Natural killer cell (primary cell): ENCODE data around the gene DNAL4. TPM values are rescaled to one million over a fixed set of nuclear protein-coding genes. Genes with fewer than 3 reads are reported as not detected.

Source experiments
- ATAC-seq, 3 donors: fragments of 150-1000 bp in 2 of 3; fragments of 200-7000 bp in 1 of 3; cut with Tn5 transposase; 1 replicate in 1 of 3; 2 replicates in 2 of 3; pipeline ENCODE4 v1.10.0; 2021; ENCODE audit warnings: mild to moderate bottlenecking in 2 of 3, moderate library complexity in 2 of 3
- DNase-seq, 2 donors: peaks; one replicate each; pipeline versions ENCODE4 v3.0.0 to v3.0.0-alpha.2; 2013 to 2021; ENCODE audit warnings: mixed read lengths in 1 of 2
- H3K27ac ChIP-seq: one replicate; pipeline ENCODE4 v1.5.1; 2013; ENCODE audit warnings: mild to moderate bottlenecking, low read length
- H3K27me3 ChIP-seq: one replicate; pipeline ENCODE4 v1.6.1; 2013; ENCODE audit warnings: low read length; ENCODE audit not compliant: control insufficient read depth, insufficient read depth
- H3K36me3 ChIP-seq: one replicate; pipeline ENCODE4 v1.6.1; 2013; ENCODE audit warnings: low read length; ENCODE audit not compliant: control insufficient read depth, insufficient read depth
- H3K4me1 ChIP-seq: one replicate; pipeline ENCODE4 v1.6.1; 2013; ENCODE audit warnings: low read length; ENCODE audit not compliant: control insufficient read depth, insufficient read depth
- H3K4me3 ChIP-seq: one replicate; pipeline ENCODE4 v1.5.1; 2013; ENCODE audit warnings: low read length
- H3K9me3 ChIP-seq: one replicate; pipeline ENCODE4 v1.6.1; 2013; ENCODE audit warnings: low read length; ENCODE audit not compliant: control insufficient read depth, insufficient read depth
- H3K27ac Mint-ChIP-seq, 2 donors: one replicate each; pipeline ENCODE4 v1.8.0; 2022; ENCODE audit warnings: mild to moderate bottlenecking in 2 of 2, mixed read lengths in 2 of 2, moderate library complexity in 1 of 2
- H3K27me3 Mint-ChIP-seq, 2 donors: one replicate each; pipeline ENCODE4 v1.8.0; 2022; ENCODE audit warnings: low read depth in 2 of 2, mixed read lengths in 2 of 2
- H3K36me3 Mint-ChIP-seq: one replicate; pipeline ENCODE4 v1.8.0; 2022; ENCODE audit warnings: mixed read lengths
- H3K4me1 Mint-ChIP-seq, 2 donors: one replicate each; pipeline ENCODE4 v1.8.0; 2022; ENCODE audit warnings: mixed read lengths in 2 of 2
- H3K4me3 Mint-ChIP-seq: one replicate; pipeline ENCODE4 v1.8.0; 2022; ENCODE audit warnings: mild to moderate bottlenecking, moderate library complexity, mixed read lengths
- H3K9me3 Mint-ChIP-seq, 2 donors: one replicate each; pipeline ENCODE4 v1.8.0; 2022; ENCODE audit warnings: mixed read lengths in 2 of 2
- WGBS: methylation state at CpG from one replicate; pipeline ENCODE4 v1.1.7; 2013; ENCODE audit warnings: missing lambda C conversion rate; ENCODE audit not compliant: insufficient coverage; 5-methylcytosine and 5-hydroxymethylcytosine counted together
- intact Hi-C: fragments of 100-400 bp; cut with micrococcal nuclease; formaldehyde crosslinking; loops from one replicate; pipeline ENCODE4 v1.14.2; 2022
- total RNA-seq, 4 donors: library from RNA; stranded (reverse); fragments of 120-200 nt in 1 of 4; gene quantifications; one replicate each; pipeline versions ENCODE4 v1.2.3 to v1.2.4, GENCODE V29; 2013 to 2022
- TF ChIP-seq, protein P1 (sequence below): fragments of 200-600 bp; IDR thresholded peaks from one replicate; pipeline ENCODE4 v1.8.0; 2022; ENCODE audit warnings: antibody characterized with exemption

Gene DNAL4
- total RNA-seq, 3 donors from 2014 or later (not counting 1 experiment from before 2014, with no cell fraction given) = 5.4 to 9.8 (median 6.2) TPM

DNA sequence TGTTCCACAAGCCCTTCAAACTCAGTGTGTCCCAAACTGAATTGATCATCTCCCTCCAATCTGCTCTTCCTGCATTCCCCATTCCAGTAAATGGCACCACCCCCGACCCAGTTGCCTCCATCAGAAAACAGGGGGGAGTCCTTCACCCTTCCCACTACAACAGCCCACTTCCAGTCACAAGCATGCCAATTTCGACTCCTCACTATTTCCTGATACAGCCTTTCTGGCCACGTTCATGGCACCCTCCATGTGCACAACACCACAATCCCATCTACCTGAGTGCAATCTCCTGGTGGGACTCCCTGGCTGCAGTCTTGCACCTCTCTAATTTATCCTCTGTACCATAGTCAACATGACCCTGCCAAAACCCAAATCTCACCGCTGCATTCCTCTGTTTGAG is 1.6 kb upstream of the DNAL4 start:
- no peak for ATAC-seq
- Histone ChIP-seq H3K4me1 (peaks cover 12% of the 10 kb centered on the region), H3K36me3 (no peaks in the 10 kb centered on the region), H3K27me3 (no peaks in the 10 kb centered on the region), H3K4me3 (no peak overlapping the region), H3K9me3 (peaks cover 5% of the 10 kb centered on the region), H3K27ac (no peak overlapping the region)
- TF ChIP-seq, protein P1, sequence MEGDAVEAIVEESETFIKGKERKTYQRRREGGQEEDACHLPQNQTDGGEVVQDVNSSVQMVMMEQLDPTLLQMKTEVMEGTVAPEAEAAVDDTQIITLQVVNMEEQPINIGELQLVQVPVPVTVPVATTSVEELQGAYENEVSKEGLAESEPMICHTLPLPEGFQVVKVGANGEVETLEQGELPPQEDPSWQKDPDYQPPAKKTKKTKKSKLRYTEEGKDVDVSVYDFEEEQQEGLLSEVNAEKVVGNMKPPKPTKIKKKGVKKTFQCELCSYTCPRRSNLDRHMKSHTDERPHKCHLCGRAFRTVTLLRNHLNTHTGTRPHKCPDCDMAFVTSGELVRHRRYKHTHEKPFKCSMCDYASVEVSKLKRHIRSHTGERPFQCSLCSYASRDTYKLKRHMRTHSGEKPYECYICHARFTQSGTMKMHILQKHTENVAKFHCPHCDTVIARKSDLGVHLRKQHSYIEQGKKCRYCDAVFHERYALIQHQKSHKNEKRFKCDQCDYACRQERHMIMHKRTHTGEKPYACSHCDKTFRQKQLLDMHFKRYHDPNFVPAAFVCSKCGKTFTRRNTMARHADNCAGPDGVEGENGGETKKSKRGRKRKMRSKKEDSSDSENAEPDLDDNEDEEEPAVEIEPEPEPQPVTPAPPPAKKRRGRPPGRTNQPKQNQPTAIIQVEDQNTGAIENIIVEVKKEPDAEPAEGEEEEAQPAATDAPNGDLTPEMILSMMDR = no peak
- H3K4me3 Mint-ChIP-seq = no peak overlapping the region
- no peaks in the 10 kb centered on the region for H3K9me3 Mint-ChIP-seq
- 76% methylated on average over 3 of the region's 4 CpGs for WGBS
- peaks cover 14 to 26% of the 10 kb centered on the region in 2 donors for H3K4me1 Mint-ChIP-seq
- peaks cover 21 to 28% of the 10 kb centered on the region in 2 donors for H3K27me3 Mint-ChIP-seq
- H3K36me3 Mint-ChIP-seq = no peaks in the 10 kb centered on the region
- intact Hi-C loops = no loop called here
- DNase-seq = no peak
- no peak overlapping the region for H3K27ac Mint-ChIP-seq

DNA sequence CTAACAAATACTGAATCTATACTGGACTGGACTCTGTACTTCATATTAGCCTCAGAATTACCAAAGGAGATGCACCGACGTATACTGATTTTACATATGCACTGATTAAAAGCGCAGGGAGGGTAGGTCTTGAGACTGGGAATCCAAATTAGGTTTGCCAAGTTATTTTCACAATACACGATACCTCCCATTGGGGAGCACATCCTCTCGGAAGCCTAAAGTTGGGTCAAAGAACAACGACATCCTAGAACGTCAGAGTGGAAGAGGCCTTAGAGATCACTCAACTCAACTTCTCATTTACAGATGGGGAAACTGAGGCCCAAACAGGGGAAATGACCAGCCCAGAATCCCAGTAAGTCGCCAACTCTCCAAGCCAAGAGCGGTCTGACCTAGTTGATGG is 626 bp downstream of the DNAL4 start:
- 16% methylated on average over 6 of the region's 9 CpGs for WGBS
- Mint-ChIP-seq H3K9me3 (no peaks in the 10 kb centered on the region), H3K4me1 (peaks cover 8 to 20% of the 10 kb centered on the region in 2 donors), H3K36me3 (no peaks in the 10 kb centered on the region), H3K27ac (peak overlapping the region; percentile 87 to 93), H3K27me3 (peaks cover 21% of the 10 kb centered on the region in 2 donors), H3K4me3 (peak overlapping the region; percentile 94)
- Histone ChIP-seq H3K4me3 (peak overlapping the region; percentile 60), H3K4me1 (peaks cover 12% of the 10 kb centered on the region), H3K9me3 (no peaks in the 10 kb centered on the region), H3K27ac (peak overlapping the region; percentile 57), H3K36me3 (peaks cover 2% of the 10 kb centered on the region), H3K27me3 (no peaks in the 10 kb centered on the region)
- ATAC-seq (no peak), DNase-seq (no peak)
- intact Hi-C loops = loop anchor here (5.0 kb wide), 1 partner anchor 36 kb away; the partner anchor contains the start of gene SUN2
- TF ChIP-seq, protein P1 = no peak

DNA sequence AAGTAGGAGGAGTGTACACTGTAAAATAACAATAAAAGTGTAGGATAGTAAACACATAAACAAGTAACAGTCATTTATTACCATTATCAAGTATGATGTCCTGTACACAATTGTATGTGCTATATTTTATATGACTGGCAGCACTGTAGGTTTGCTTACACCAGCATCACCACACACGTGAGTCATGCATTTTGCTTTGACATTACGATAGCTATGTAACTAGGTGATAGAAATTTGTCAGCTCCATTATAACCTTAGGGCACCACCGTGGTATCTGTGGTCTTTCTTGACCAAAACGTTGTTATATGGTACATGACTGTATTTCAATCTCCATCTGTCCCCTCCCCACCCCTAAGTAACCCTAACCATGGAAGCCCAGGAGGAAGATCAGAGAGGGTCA is 1.1 kb downstream of the DNAL4 start:
- peak overlapping the region; percentile 94 for H3K4me3 Mint-ChIP-seq
- DNase-seq = no peak
- H3K27ac Mint-ChIP-seq = peak overlapping the region; percentile 87 to 93
- TF ChIP-seq, protein P1 = no peak
- 77% methylated on average over 4 of the region's 4 CpGs for WGBS
- H3K9me3 Mint-ChIP-seq = no peaks in the 10 kb centered on the region
- Histone ChIP-seq H3K27ac (no peak overlapping the region), H3K4me3 (no peak overlapping the region), H3K27me3 (no peaks in the 10 kb centered on the region), H3K4me1 (peaks cover 12% of the 10 kb centered on the region), H3K36me3 (peaks cover 2% of the 10 kb centered on the region), H3K9me3 (no peaks in the 10 kb centered on the region)
- H3K4me1 Mint-ChIP-seq = peaks cover 8 to 15% of the 10 kb centered on the region in 2 donors
- ATAC-seq = peak in 1 of 3 donors; percentile 42
- peaks cover 16 to 21% of the 10 kb centered on the region in 2 donors for H3K27me3 Mint-ChIP-seq
- no peaks in the 10 kb centered on the region for H3K36me3 Mint-ChIP-seq
- intact Hi-C loops = loop anchor here (5.0 kb wide), 1 partner anchor 36 kb away; the partner anchor contains the start of gene SUN2

DNA sequence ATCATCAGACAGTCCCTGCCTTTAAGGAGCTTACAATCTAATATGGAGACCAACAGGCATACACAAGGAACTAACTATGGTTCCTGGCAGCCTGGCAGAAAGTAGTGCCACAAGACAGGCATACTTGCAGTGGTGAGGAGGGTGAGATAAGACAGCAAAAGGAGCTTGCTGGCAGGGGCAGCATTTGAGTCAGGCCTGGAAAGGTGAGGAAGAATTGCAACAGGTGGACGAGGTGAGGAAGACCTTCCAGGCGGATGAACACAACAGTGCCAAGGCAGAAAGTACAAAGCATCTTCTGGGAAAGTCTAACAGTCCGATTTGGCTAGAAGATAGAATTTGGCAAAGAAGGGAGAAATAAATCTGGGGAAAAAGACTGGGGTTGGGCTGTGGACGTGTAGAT is 4.3 kb downstream of the DNAL4 start:
- Histone ChIP-seq H3K27ac (no peak overlapping the region), H3K36me3 (peaks cover 2% of the 10 kb centered on the region), H3K27me3 (no peaks in the 10 kb centered on the region), H3K9me3 (no peaks in the 10 kb centered on the region), H3K4me1 (peaks cover 12% of the 10 kb centered on the region), H3K4me3 (no peak overlapping the region)
- H3K27me3 Mint-ChIP-seq = no peaks in the 10 kb centered on the region
- DNase-seq = no peak
- no peak overlapping the region for H3K4me3 Mint-ChIP-seq
- intact Hi-C loops = loop anchor here (5.0 kb wide), 1 partner anchor 32 kb away; the partner anchor contains the start of gene SUN2
- ATAC-seq = no peak
- no peaks in the 10 kb centered on the region for H3K36me3 Mint-ChIP-seq
- H3K27ac Mint-ChIP-seq = no peak overlapping the region
- TF ChIP-seq, protein P1 = no peak
- 92% methylated on average over 4 of the region's 4 CpGs for WGBS
- H3K4me1 Mint-ChIP-seq = peaks cover 8 to 15% of the 10 kb centered on the region in 2 donors
- H3K9me3 Mint-ChIP-seq = no peaks in the 10 kb centered on the region
